Vagina (tissue), 2 donors: ENCODE measurements around the gene BARX2. TPM values are rescaled to one million over a fixed set of nuclear protein-coding genes. Genes with fewer than 3 reads are reported as not detected.

Experiments used
- DNase-seq, 2 donors: peaks; one replicate each; pipeline ENCODE4 v3.0.0-alpha.2; 2017; ENCODE audit errors: extremely low spot score in 2 of 2
- H3K27ac ChIP-seq: fragments of 200-600 bp; sonication (generic); one replicate; pipeline ENCODE4 v1.5.1; 2019
- H3K27me3 ChIP-seq: fragments of 200-600 bp; sonication (generic); one replicate; pipeline ENCODE4 v1.5.1; 2019
- H3K36me3 ChIP-seq, 2 donors: fragments of 200-600 bp; sonication (generic); one replicate each; pipeline ENCODE4 v1.5.1; 2017 to 2019
- H3K4me1 ChIP-seq: fragments of 200-600 bp; sonication (generic); one replicate; pipeline ENCODE4 v1.5.1; 2019
- H3K4me3 ChIP-seq, 2 donors: fragments of 200-600 bp; sonication (generic); 1 replicate in 1 of 2; 2 replicates in 1 of 2; pipeline ENCODE4 v1.5.1; 2016 to 2019
- H3K9me3 ChIP-seq: fragments of 200-600 bp; sonication (generic); one replicate; pipeline ENCODE4 v1.5.1; 2019
- POLR2A ChIP-seq, 2 donors: fragments of 450-650 bp; IDR thresholded peaks; one replicate each; pipeline ENCODE4 v1.6.1; 2017; ENCODE audit warnings: antibody characterized with exemption in 2 of 2, mild to moderate bottlenecking in 2 of 2, moderate library complexity in 2 of 2
- POLR2AphosphoS5 ChIP-seq, 2 donors: sonication (generic); formaldehyde crosslinking; IDR thresholded peaks; one replicate each; pipeline ENCODE4 v1.9.0; 2017; ENCODE audit warnings: antibody characterized with exemption in 2 of 2, mild to moderate bottlenecking in 2 of 2, low read depth in 1 of 2; ENCODE audit not compliant: insufficient read depth in 1 of 2
- intact Hi-C: fragments of 100-400 bp; cut with DNase I; formaldehyde crosslinking; loops from one replicate; pipeline ENCODE4 v1.15.1; 2023
- total RNA-seq: library from RNA; depleted of rRNA; stranded (reverse); fragments of >200 nt; gene quantifications from one replicate; pipeline ENCODE4 v1.2.3, GENCODE V29; 2016
- TF ChIP-seq, protein P1 (sequence below), 3 experiments: fragments of 450-650 bp in 2 of 3; fragments of 200-600 bp in 1 of 3; sonication (generic) in 1 of 3; IDR thresholded peaks; one replicate each; pipeline ENCODE4 v1.5.1; 2017 to 2019; ENCODE audit warnings: antibody characterized with exemption in 3 of 3, mild to moderate bottlenecking in 2 of 3, moderate library complexity in 2 of 3

The BARX2 gene
- total RNA-seq, 1 donor from 2014 or later = 25.3 TPM

GRCh38 chr11:129377739-129378138 lies 2.1 kb downstream of the BARX2 start:
- H3K27ac ChIP-seq = peak overlapping the region; percentile 52
- peaks cover 29% of the 10 kb centered on the region for H3K4me1 ChIP-seq
- H3K9me3 ChIP-seq = no peaks in the 10 kb centered on the region
- intact Hi-C loops = no loop called here
- peak overlapping the region in 1 of 2 donors; percentile 50 for H3K4me3 ChIP-seq
- no peak for DNase-seq
- no peaks in the 10 kb centered on the region for H3K36me3 ChIP-seq
- H3K27me3 ChIP-seq = no peaks in the 10 kb centered on the region
- TF ChIP-seq POLR2AphosphoS5 (IDR thresholded peaks at IDR 0.05; ENCODE audit: insufficient read depth in 1 of 2, low read depth in 1 of 2) (peak in 1 of 2 donors; percentile 25), POLR2A (IDR thresholded peaks at IDR 0.05) (no peak)

GRCh38 chr11:129380413-129380812 lies 4.8 kb downstream of the BARX2 start:
- Histone ChIP-seq H3K27me3 (no peaks in the 10 kb centered on the region), H3K36me3 (no peaks in the 10 kb centered on the region), H3K4me3 (no peak overlapping the region), H3K27ac (no peak overlapping the region), H3K9me3 (no peaks in the 10 kb centered on the region), H3K4me1 (peaks cover 2% of the 10 kb centered on the region)
- TF ChIP-seq POLR2A (IDR thresholded peaks at IDR 0.05) = no peak
- no peak for TF ChIP-seq POLR2AphosphoS5 (IDR thresholded peaks at IDR 0.05; ENCODE audit: insufficient read depth in 1 of 2, low read depth in 1 of 2)
- TF ChIP-seq, protein P1, sequence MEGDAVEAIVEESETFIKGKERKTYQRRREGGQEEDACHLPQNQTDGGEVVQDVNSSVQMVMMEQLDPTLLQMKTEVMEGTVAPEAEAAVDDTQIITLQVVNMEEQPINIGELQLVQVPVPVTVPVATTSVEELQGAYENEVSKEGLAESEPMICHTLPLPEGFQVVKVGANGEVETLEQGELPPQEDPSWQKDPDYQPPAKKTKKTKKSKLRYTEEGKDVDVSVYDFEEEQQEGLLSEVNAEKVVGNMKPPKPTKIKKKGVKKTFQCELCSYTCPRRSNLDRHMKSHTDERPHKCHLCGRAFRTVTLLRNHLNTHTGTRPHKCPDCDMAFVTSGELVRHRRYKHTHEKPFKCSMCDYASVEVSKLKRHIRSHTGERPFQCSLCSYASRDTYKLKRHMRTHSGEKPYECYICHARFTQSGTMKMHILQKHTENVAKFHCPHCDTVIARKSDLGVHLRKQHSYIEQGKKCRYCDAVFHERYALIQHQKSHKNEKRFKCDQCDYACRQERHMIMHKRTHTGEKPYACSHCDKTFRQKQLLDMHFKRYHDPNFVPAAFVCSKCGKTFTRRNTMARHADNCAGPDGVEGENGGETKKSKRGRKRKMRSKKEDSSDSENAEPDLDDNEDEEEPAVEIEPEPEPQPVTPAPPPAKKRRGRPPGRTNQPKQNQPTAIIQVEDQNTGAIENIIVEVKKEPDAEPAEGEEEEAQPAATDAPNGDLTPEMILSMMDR (IDR thresholded peaks at IDR 0.05) = no peak
- intact Hi-C loops = no loop called here
- DNase-seq = no peak

GRCh38 chr11:129382583-129382982 lies 6.9 kb downstream of the BARX2 start:
- no peak overlapping the region for H3K27ac ChIP-seq
- intact Hi-C loops = no loop called here
- TF ChIP-seq POLR2AphosphoS5 (IDR thresholded peaks at IDR 0.05; ENCODE audit: insufficient read depth in 1 of 2, low read depth in 1 of 2) (no peak), POLR2A (IDR thresholded peaks at IDR 0.05) (no peak)
- TF ChIP-seq, protein P1 (IDR thresholded peaks at IDR 0.05) = no peak
- no peak for DNase-seq
- no peak overlapping the region for H3K4me3 ChIP-seq
- no peaks in the 10 kb centered on the region for H3K27me3 ChIP-seq
- H3K9me3 ChIP-seq = no peaks in the 10 kb centered on the region
- peaks cover 16% of the 10 kb centered on the region for H3K4me1 ChIP-seq
- no peaks in the 10 kb centered on the region for H3K36me3 ChIP-seq

- TF ChIP-seq, protein P1 (IDR thresholded peaks at IDR 0.05) = no peak
- TF ChIP-seq POLR2AphosphoS5 (IDR thresholded peaks at IDR 0.05; ENCODE audit: insufficient read depth in 1 of 2, low read depth in 1 of 2) (no peak), POLR2A (IDR thresholded peaks at IDR 0.05) (no peak)
- no peak for DNase-seq
- H3K4me1 ChIP-seq = peaks cover 16% of the 10 kb centered on the region
- intact Hi-C loops = no loop called here
- H3K9me3 ChIP-seq = no peaks in the 10 kb centered on the region
- H3K27ac ChIP-seq = no peak overlapping the region
- H3K27me3 ChIP-seq = no peaks in the 10 kb centered on the region
- H3K4me3 ChIP-seq = no peak overlapping the region
- H3K36me3 ChIP-seq = no peaks in the 10 kb centered on the region
Observed at GRCh38 chr11:129383060-129383459, 7.4 kb downstream of the BARX2 start.

- TF ChIP-seq POLR2AphosphoS5 (IDR thresholded peaks at IDR 0.05; ENCODE audit: insufficient read depth in 1 of 2, low read depth in 1 of 2) (no peak), POLR2A (IDR thresholded peaks at IDR 0.05) (no peak)
- TF ChIP-seq, protein P1 (IDR thresholded peaks at IDR 0.05) = no peak
- Histone ChIP-seq H3K27me3 (no peaks in the 10 kb centered on the region), H3K4me3 (no peak overlapping the region), H3K27ac (no peak overlapping the region), H3K36me3 (no peaks in the 10 kb centered on the region), H3K4me1 (peaks cover 16% of the 10 kb centered on the region), H3K9me3 (no peaks in the 10 kb centered on the region)
- peak in 1 of 2 donors; percentile 67 for DNase-seq
- intact Hi-C loops = no loop called here
Observed at GRCh38 chr11:129383502-129383901, 7.9 kb downstream of the BARX2 start.
